Forelimb muscle (tissue), 1 donor: Measurements from ENCODE around the gene IL25. TPM values are rescaled to one million over a fixed set of nuclear protein-coding genes. Genes with fewer than 3 reads are reported as not detected.

ENCODE experiments used
- DNase-seq: peaks from one replicate; pipeline ENCODE4 v3.0.0-alpha.2; 2013; ENCODE audit warnings: low read depth
- polyA plus RNA-seq: library from polyadenylated mRNA; unstranded; fragments of 120-200 nt; gene quantifications from one replicate; pipeline ENCODE4 v1.2.1, GENCODE V29; 2013; ENCODE audit not compliant: insufficient read length

Gene IL25
- polyA plus RNA-seq, 1 donor, result not detected

- no peak for DNase-seq
Observed at GRCh38 chr14:23353433-23353780, 19.2 kb upstream of the IL25 start.

DNA sequence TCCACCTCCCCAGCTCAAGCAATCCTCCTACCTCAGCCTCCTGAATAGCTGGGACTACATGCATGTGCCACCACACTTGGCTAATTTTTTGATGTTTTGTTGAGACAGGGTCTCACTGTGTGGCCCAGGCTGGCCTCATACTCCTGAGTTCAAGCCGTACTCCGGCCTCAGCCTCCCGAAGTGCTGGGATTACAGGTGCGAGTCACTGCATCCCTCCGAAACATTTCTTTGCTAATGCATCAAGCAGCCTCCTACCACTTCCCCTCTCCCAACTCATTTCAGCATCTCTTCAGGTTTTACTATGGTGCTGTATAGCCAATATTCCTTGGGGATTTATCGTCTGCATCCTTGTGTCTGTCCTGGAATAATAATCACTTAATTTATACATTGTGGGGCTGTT, 17.6 kb upstream of the IL25 start:
- DNase-seq, result no peak

- DNase-seq, result no peak
Observed at GRCh38 chr14:23355871-23356435, 16.7 kb upstream of the IL25 start.

GRCh38 chr14:23356662-23357061, 15.9 kb upstream of the IL25 start:
- DNase-seq, result no peak

DNA sequence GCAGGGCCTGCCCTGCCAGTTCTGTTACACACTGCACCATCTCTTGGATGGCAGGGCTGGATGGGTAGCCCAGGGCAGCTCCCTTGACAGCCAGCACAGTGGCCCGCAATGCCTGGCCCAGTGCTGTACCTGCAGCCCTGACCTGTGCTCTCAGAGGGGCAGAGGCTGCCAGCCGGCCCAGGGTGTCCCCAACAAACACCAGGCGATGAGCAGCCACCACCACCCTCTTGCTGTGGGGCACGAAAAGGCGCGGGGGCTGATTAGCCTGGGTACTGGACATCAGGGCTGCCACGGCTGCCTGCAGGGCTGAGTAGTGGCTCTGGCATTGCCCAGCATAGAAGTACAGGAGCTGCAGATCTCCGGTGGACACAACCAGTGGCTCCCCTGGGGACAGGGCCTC, 15.3 kb upstream of the IL25 start:
- no peak for DNase-seq

DNA sequence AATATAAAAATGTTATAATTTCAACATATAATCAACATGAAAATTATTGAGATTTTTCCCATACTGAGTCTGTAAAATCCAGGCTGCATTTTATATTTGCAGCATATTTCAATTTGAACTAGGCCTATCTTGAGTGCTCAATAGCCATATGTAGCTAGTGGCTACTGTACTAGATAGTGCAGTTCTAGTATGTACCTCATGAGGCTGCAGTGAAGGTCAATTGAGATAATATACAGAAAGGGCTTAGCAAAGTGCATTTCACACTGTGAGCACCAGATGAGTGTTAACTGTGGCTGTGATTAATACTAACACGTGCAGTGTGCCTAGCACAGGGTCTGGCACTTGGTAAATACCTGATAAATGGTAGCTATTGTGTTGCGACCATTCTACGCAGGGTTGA, 14.6 kb upstream of the IL25 start:
- no peak for DNase-seq

GRCh38 chr14:23358553-23359166, 13.9 kb upstream of the IL25 start:
- DNase-seq, result no peak

GRCh38 chr14:23359167-23359626, 13.4 kb upstream of the IL25 start:
- no peak for DNase-seq

- DNase-seq, result no peak
Observed at GRCh38 chr14:23359722-23360447, 12.7 kb upstream of the IL25 start.

GRCh38 chr14:23360496-23360895, 12.1 kb upstream of the IL25 start:
- no peak for DNase-seq

DNA sequence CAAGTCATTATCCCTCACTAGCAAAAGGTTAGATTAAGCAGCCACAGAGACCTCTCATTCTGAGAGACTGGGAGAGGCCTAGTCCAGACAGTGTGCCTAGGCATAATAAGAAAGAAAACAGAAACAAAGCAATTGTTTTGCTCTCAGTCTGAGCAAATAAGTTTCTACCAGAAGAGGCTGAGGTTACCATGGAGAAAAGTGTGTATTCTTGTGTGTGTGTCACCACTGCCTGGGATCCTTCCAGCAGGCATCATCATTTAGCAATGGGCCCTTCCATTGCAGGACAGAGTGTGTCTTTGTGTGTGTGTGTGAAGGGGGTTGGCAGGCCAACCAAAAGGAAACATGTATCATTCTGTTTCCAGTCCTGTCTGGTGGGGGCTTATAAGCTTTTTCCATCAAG, 11.3 kb upstream of the IL25 start:
- no peak for DNase-seq

GRCh38 chr14:23361763-23362162, 10.8 kb upstream of the IL25 start:
- DNase-seq, result no peak

DNA sequence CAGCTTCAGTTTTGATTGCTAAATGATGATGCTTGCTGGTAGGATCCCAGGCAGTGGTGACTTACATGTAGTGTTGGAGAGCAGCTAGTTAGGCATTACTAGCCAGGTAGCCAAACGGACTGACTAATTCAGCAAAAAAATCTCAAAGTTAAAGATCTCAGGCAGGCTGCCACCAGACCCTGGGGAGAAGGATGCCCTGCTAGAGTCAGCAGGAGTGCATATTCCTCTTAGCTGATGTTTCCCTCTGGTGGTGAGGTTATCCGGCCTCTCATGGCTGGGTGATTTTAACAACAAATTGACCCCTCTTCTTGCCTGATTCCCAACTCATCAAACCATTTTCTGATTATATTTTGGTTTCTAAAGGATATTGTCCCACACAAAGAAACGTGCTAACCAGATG, 10.4 kb upstream of the IL25 start:
- no peak for DNase-seq

GRCh38 chr14:23364164-23365035, 8.2 kb upstream of the IL25 start:
- peak; percentile 34 for DNase-seq

- DNase-seq, result no peak
Observed at GRCh38 chr14:23365036-23365731, 7.4 kb upstream of the IL25 start, which contains the start of gene EFS. Gene EFS, minus strand, starts transcription at chr14:23365172. Its CDS starts 147 bp downstream, at chr14:23365025.

GRCh38 chr14:23365732-23366425, 6.7 kb upstream of the IL25 start:
- peak; percentile 70 for DNase-seq

- no peak for DNase-seq
Observed at GRCh38 chr14:23366426-23366921, 6.1 kb upstream of the IL25 start.

DNA sequence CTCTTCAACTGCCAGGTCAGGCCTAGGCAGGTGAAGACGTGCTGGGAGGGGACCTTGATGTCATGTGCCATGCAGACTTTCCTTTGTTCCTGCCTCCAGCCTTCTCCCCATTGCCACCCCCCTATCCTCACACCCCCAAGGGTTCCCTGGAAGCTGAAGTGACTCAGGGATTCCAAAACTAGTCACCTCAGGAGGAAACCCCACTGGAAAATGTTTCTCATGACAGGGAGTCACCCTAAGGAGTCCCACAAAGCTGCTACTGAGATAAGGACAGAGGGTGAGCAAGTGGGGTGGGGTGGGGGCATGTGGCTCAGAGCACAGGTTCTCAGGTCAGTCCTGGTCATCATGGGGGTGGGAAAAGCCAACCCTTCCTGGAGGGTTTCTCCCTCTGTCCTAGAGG, 2.4 kb upstream of the IL25 start:
- DNase-seq, result no peak

GRCh38 chr14:23371865-23372264, 744 bp upstream of the IL25 start:
- no peak for DNase-seq

- no peak for DNase-seq
Observed at GRCh38 chr14:23373041-23373440, 432 bp downstream of the IL25 start.
